DOHH2 (cell line): ENCODE data around the gene TBC1D22A.

Source experiments
- EZH2phosphoT487 ChIP-seq: fragments of 200-600 bp; sonication (generic); IDR thresholded peaks from 2 replicates; pipeline ENCODE4 v1.6.1; 2017; ENCODE audit warnings: borderline replicate concordance, mild to moderate bottlenecking, antibody characterized with exemption, low read length, moderate library complexity, mixed read lengths
- TF ChIP-seq, protein P1 (sequence below): fragments of 200-600 bp; sonication (generic); IDR thresholded peaks from one replicate; pipeline ENCODE4 v1.5.1; 2014; ENCODE audit warnings: antibody characterized with exemption, mild to moderate bottlenecking, low read depth, low read length; ENCODE audit not compliant: poor library complexity, severe bottlenecking

- TF ChIP-seq, protein P1, sequence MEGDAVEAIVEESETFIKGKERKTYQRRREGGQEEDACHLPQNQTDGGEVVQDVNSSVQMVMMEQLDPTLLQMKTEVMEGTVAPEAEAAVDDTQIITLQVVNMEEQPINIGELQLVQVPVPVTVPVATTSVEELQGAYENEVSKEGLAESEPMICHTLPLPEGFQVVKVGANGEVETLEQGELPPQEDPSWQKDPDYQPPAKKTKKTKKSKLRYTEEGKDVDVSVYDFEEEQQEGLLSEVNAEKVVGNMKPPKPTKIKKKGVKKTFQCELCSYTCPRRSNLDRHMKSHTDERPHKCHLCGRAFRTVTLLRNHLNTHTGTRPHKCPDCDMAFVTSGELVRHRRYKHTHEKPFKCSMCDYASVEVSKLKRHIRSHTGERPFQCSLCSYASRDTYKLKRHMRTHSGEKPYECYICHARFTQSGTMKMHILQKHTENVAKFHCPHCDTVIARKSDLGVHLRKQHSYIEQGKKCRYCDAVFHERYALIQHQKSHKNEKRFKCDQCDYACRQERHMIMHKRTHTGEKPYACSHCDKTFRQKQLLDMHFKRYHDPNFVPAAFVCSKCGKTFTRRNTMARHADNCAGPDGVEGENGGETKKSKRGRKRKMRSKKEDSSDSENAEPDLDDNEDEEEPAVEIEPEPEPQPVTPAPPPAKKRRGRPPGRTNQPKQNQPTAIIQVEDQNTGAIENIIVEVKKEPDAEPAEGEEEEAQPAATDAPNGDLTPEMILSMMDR: no peak
- TF ChIP-seq EZH2phosphoT487: no peak
Measured at GRCh38 chr22:47167056-47167455, 404.6 kb downstream of the TBC1D22A start.
